Brain microvascular endothelial cell (primary cell): ENCODE data around the gene FUT7.
A peak's percentile ranks its signal among the peaks of the same experiment; 100 is the strongest.
"Not testable (repeated sequence)": the region's sequence is repeated elsewhere in the genome, so short reads cannot be mapped to it uniquely, and the experiment has no call there.

Experiments
- DNase-seq: peaks from one replicate; pipeline ENCODE4 v3.0.0-alpha.2; 2020
- H3K27ac ChIP-seq: fragments of 250-450 bp; sonication (Bioruptor Pico); 2 replicates; pipeline ENCODE4 v1.5.1; 2020; ENCODE audit warnings: mild to moderate bottlenecking, moderate library complexity
- H3K27me3 ChIP-seq: fragments of 250-450 bp; sonication (Bioruptor Pico); replicated peaks from 2 replicates; pipeline ENCODE4 v1.5.1; 2020; ENCODE audit warnings: mild to moderate bottlenecking
- H3K36me3 ChIP-seq: fragments of 250-450 bp; sonication (Bioruptor Pico); replicated peaks from 2 replicates; pipeline ENCODE4 v1.5.1; 2020; ENCODE audit warnings: mild to moderate bottlenecking
- H3K4me3 ChIP-seq: 2 replicates; pipeline ENCODE4 v1.5.1; 2011; ENCODE audit warnings: low read depth, mild to moderate bottlenecking, control low read depth, low read length, moderate library complexity
- CTCF ChIP-seq: IDR thresholded peaks from 2 replicates; pipeline ENCODE4 v1.5.1; 2011; ENCODE audit warnings: low read depth, mild to moderate bottlenecking, moderate library complexity, low read length, control low read depth, inconsistent platforms; ENCODE audit errors: missing control alignments
- in situ Hi-C: cut with HindIII; loops from 2 replicates; pipeline ENCODE4 v1.10.0; 2017; ENCODE audit warnings: low sequenced_read_pairs, low pct_ligation_motif_present

FUT7 gene

GRCh38 chr9:137064027-137064879, 32.4 kb upstream of the FUT7 start:
- DNase-seq: no peak
- TF ChIP-seq CTCF: peak; percentile 95
- in situ Hi-C loops: no loop called here
- H3K27me3 ChIP-seq: no peaks in the 10 kb centered on the region
- no peak overlapping the region for H3K4me3 ChIP-seq
- no peak overlapping the region for H3K27ac ChIP-seq
- no peaks in the 10 kb centered on the region for H3K36me3 ChIP-seq

GRCh38 chr9:137063311-137064026, 31.6 kb upstream of the FUT7 start:
- H3K36me3 ChIP-seq: no peaks in the 10 kb centered on the region
- DNase-seq: no peak
- in situ Hi-C loops: no loop called here
- no peak for TF ChIP-seq CTCF
- no peak overlapping the region for H3K27ac ChIP-seq
- H3K27me3 ChIP-seq: no peaks in the 10 kb centered on the region
- H3K4me3 ChIP-seq: no peak overlapping the region

- H3K27me3 ChIP-seq, DNase-seq, H3K4me3 ChIP-seq, in situ Hi-C loops, H3K36me3 ChIP-seq, H3K27ac ChIP-seq: not testable (repeated sequence)
These were observed 30.9 kb upstream of the FUT7 start for GRCh38 chr9:137062798-137063197.

- no peaks in the 10 kb centered on the region for H3K36me3 ChIP-seq
- no peak overlapping the region for H3K27ac ChIP-seq
- no peaks in the 10 kb centered on the region for H3K27me3 ChIP-seq
- TF ChIP-seq CTCF: no peak
- no peak for DNase-seq
- in situ Hi-C loops: no loop called here
- no peak overlapping the region for H3K4me3 ChIP-seq
These were observed 30.5 kb upstream of the FUT7 start for GRCh38 chr9:137062384-137062783.

GRCh38 chr9:137058521-137059234, 26.8 kb upstream of the FUT7 start:
- Histone ChIP-seq H3K27me3 (peaks cover 13% of the 10 kb centered on the region), H3K27ac (no peak overlapping the region), H3K4me3 (no peak overlapping the region), H3K36me3 (no peaks in the 10 kb centered on the region)
- DNase-seq: no peak
- TF ChIP-seq CTCF: no peak
- in situ Hi-C loops: no loop called here

- Histone ChIP-seq H3K4me3 (no peak overlapping the region), H3K27me3 (peaks cover 23% of the 10 kb centered on the region), H3K36me3 (no peaks in the 10 kb centered on the region), H3K27ac (no peak overlapping the region)
- DNase-seq: no peak
- no peak for TF ChIP-seq CTCF
- in situ Hi-C loops: no loop called here
These were observed 25.7 kb upstream of the FUT7 start for GRCh38 chr9:137057545-137057944.
